Measurements from ENCODE around the gene CA12.
A peak's percentile ranks its signal among the peaks of the same experiment; 100 is the strongest.

Gene CA12

GRCh38 chr15:63381301-63382204 lies at the start of gene CA12:
Gene CA12, minus strand, starts transcription at chr15:63381846. Its CDS starts 126 bp downstream, at chr15:63381720.
- Histone ChIP-seq H3K36me3 (ENCODE audit: insufficient read depth, low read length) (no peaks in the 10 kb centered on the region), H3K9me3 (ENCODE audit: low read depth, low read length) (no peaks in the 10 kb centered on the region), H3K9ac (ENCODE audit: insufficient read length) (no peak within 1 kb of the TSS), H3K4me3 (peak within 1 kb of the TSS; percentile 67), H3K27ac (no peak within 1 kb of the TSS)
- DNase-seq (ENCODE audit: low read depth, low spot score) = no peak
- TF ChIP-seq FOXP2 (optimal IDR thresholded peaks at IDR 0.05; ENCODE audit: control extremely low read depth, extremely low read length, insufficient read depth) (no peak), POLR2AphosphoS5 (IDR thresholded peaks at IDR 0.05; ENCODE audit: borderline replicate concordance, low read depth, low read length) (no peak)

- DNase-seq (ENCODE audit: low read depth, low spot score) = no peak
- no peaks in the 10 kb centered on the region for H3K9me3 ChIP-seq (ENCODE audit: low read depth, low read length)
- H3K36me3 ChIP-seq (ENCODE audit: insufficient read depth, low read length) = no peaks in the 10 kb centered on the region
- TF ChIP-seq EZH2 (IDR thresholded peaks at IDR 0.05) = no peak
- no peak for TF ChIP-seq FOXP2 (optimal IDR thresholded peaks at IDR 0.05; ENCODE audit: control extremely low read depth, extremely low read length, insufficient read depth)
- no peak for TF ChIP-seq POLR2AphosphoS5 (IDR thresholded peaks at IDR 0.05; ENCODE audit: borderline replicate concordance, low read depth, low read length)
- H3K27ac ChIP-seq = no peak overlapping the region
- H3K9ac ChIP-seq (ENCODE audit: insufficient read length) = no peak overlapping the region
- H3K4me3 ChIP-seq = no peak overlapping the region
Observed at GRCh38 chr15:63430766-63431451, 49.3 kb upstream of the CA12 start.

DNA sequence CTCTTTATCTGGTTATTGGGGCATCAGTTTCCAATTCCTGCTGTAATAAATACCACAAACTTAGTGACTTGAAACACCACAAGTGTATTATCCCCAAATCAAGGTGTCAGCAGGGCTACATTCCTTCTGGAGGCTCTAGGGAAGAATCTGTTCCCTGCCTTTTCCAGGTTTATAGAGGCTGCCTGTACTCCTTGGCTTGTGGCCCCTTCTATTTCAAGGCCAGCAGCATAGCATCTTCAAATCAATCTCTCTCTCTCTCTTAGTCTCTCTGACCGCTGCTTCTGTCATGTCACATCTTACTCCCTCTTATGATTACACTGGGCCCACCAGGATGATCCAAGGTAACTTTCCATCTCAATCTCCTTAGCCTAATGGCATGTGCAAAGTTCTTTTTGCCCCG lies 44.9 kb upstream of the CA12 start:
- Histone ChIP-seq H3K9me3 (ENCODE audit: low read depth, low read length) (no peaks in the 10 kb centered on the region), H3K9ac (ENCODE audit: insufficient read length) (no peak overlapping the region), H3K4me3 (no peak overlapping the region), H3K27ac (no peak overlapping the region), H3K36me3 (ENCODE audit: insufficient read depth, low read length) (no peaks in the 10 kb centered on the region)
- no peak for TF ChIP-seq POLR2AphosphoS5 (IDR thresholded peaks at IDR 0.05; ENCODE audit: borderline replicate concordance, low read depth, low read length)
- TF ChIP-seq FOXP2 (optimal IDR thresholded peaks at IDR 0.05; ENCODE audit: control extremely low read depth, extremely low read length, insufficient read depth) = no peak
- no peak for DNase-seq (ENCODE audit: low read depth, low spot score)

- Histone ChIP-seq H3K36me3 (ENCODE audit: insufficient read depth, low read length) (no peaks in the 10 kb centered on the region), H3K9me3 (ENCODE audit: low read depth, low read length) (no peaks in the 10 kb centered on the region), H3K4me3 (no peak overlapping the region), H3K9ac (ENCODE audit: insufficient read length) (no peak overlapping the region), H3K27ac (no peak overlapping the region)
- DNase-seq (ENCODE audit: low read depth, low spot score) = no peak
- no peak for TF ChIP-seq POLR2AphosphoS5 (IDR thresholded peaks at IDR 0.05; ENCODE audit: borderline replicate concordance, low read depth, low read length)
- no peak for TF ChIP-seq FOXP2 (optimal IDR thresholded peaks at IDR 0.05; ENCODE audit: control extremely low read depth, extremely low read length, insufficient read depth)
- no peak for TF ChIP-seq EZH2 (IDR thresholded peaks at IDR 0.05)
Observed at GRCh38 chr15:63425426-63425985, 43.9 kb upstream of the CA12 start.

- TF ChIP-seq POLR2AphosphoS5 (IDR thresholded peaks at IDR 0.05; ENCODE audit: borderline replicate concordance, low read depth, low read length) = no peak
- H3K9me3 ChIP-seq (ENCODE audit: low read depth, low read length) = no peaks in the 10 kb centered on the region
- DNase-seq (ENCODE audit: low read depth, low spot score) = no peak
- no peak overlapping the region for H3K4me3 ChIP-seq
- H3K9ac ChIP-seq (ENCODE audit: insufficient read length) = no peak overlapping the region
- H3K36me3 ChIP-seq (ENCODE audit: insufficient read depth, low read length) = no peaks in the 10 kb centered on the region
- no peak overlapping the region for H3K27ac ChIP-seq
Observed at GRCh38 chr15:63422891-63423590, 41.4 kb upstream of the CA12 start.

DNA sequence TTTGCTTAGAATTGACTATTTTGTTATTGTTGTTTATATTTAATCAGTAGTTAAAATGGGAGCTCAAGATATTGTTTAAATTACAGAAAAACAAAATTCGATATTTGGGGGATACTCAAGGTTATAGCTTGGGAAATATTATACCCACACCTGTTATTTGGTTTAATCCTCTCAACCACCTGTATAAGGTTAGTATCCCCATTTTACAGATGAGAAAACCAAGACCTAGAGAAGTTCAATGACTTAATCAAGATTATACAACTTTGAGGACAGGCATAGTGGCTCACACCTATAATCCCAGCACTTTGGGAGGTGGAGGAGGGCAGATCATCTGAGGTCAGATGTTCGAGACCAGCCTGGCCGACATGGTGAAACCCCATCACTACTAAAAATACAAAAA lies 39.8 kb upstream of the CA12 start:
- no peak for DNase-seq (ENCODE audit: low read depth, low spot score)
- no peaks in the 10 kb centered on the region for H3K36me3 ChIP-seq (ENCODE audit: insufficient read depth, low read length)
- TF ChIP-seq POLR2AphosphoS5 (IDR thresholded peaks at IDR 0.05; ENCODE audit: borderline replicate concordance, low read depth, low read length) (no peak), EZH2 (IDR thresholded peaks at IDR 0.05) (no peak), FOXP2 (optimal IDR thresholded peaks at IDR 0.05; ENCODE audit: control extremely low read depth, extremely low read length, insufficient read depth) (no peak)
- H3K4me3 ChIP-seq = no peak overlapping the region
- no peaks in the 10 kb centered on the region for H3K9me3 ChIP-seq (ENCODE audit: low read depth, low read length)
- H3K9ac ChIP-seq (ENCODE audit: insufficient read length) = no peak overlapping the region
- H3K27ac ChIP-seq = no peak overlapping the region

DNA sequence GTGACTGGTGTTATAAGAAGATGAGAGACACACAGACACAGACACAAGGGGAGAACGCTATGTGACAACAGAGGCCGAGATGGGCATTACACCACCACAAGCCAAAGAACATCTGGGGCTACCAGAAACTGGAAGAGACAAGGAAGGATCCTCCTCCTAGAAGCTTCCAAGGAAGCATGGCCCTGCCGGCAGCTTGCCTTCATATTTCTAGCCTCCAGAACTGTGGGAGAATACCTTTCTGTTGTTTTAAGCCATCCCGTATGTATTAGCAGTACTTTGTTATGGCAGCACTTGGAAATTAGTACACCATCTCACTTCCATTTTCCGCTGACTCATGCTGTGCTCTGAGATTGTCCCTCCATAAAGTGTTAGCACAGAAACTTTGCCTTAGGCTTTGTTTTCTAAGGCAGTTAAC lies 38.7 kb upstream of the CA12 start:
- Histone ChIP-seq H3K36me3 (ENCODE audit: insufficient read depth, low read length) (no peaks in the 10 kb centered on the region), H3K27ac (no peak overlapping the region), H3K4me3 (no peak overlapping the region), H3K9me3 (ENCODE audit: low read depth, low read length) (no peaks in the 10 kb centered on the region), H3K9ac (ENCODE audit: insufficient read length) (no peak overlapping the region)
- no peak for DNase-seq (ENCODE audit: low read depth, low spot score)
- TF ChIP-seq EZH2 (IDR thresholded peaks at IDR 0.05) (no peak), FOXP2 (optimal IDR thresholded peaks at IDR 0.05; ENCODE audit: control extremely low read depth, extremely low read length, insufficient read depth) (no peak), POLR2AphosphoS5 (IDR thresholded peaks at IDR 0.05; ENCODE audit: borderline replicate concordance, low read depth, low read length) (no peak)

GRCh38 chr15:63418811-63419210 lies 37.2 kb upstream of the CA12 start:
- no peak for TF ChIP-seq EZH2 (IDR thresholded peaks at IDR 0.05)
- TF ChIP-seq FOXP2 (optimal IDR thresholded peaks at IDR 0.05; ENCODE audit: control extremely low read depth, extremely low read length, insufficient read depth) = no peak
- no peak for TF ChIP-seq POLR2AphosphoS5 (IDR thresholded peaks at IDR 0.05; ENCODE audit: borderline replicate concordance, low read depth, low read length)
- DNase-seq (ENCODE audit: low read depth, low spot score) = no peak
- H3K27ac ChIP-seq = no peak overlapping the region

More at GRCh38 chr15:63418811-63419210, 37.2 kb upstream of the CA12 start:
- H3K36me3 ChIP-seq (ENCODE audit: insufficient read depth, low read length) = no peaks in the 10 kb centered on the region
- no peak overlapping the region for H3K9ac ChIP-seq (ENCODE audit: insufficient read length)
- H3K4me3 ChIP-seq = no peak overlapping the region
- H3K9me3 ChIP-seq (ENCODE audit: low read depth, low read length) = no peaks in the 10 kb centered on the region
